ENCODE results near the gene GDNF. TPM values are rescaled to one million over a fixed set of nuclear protein-coding genes. Genes with fewer than 3 reads are reported as not detected.

The GDNF gene
- total and polyA plus RNA-seq, 2 experiments from 2014 or later, result 0.13 to 0.17 TPM

DNA sequence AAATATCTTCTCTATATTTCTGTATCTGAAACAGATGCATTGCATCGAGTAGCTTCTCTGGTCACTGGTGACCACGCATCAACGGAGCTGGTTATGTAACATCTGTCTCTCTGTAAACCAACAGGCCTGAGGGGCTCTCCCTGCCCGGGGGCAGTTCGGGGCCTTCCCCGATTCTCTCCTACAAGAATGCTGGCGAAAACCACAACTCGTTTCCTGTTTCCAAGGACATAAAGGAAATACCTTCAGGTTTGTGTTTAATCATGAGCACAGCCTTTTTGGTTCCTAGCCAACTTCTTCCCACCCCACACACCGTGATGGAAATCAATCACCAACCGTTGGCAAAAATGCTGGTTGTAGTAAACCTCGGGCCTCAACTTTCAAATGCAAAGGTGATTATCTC, 25.1 kb downstream of the GDNF start:
- Mint-ChIP-seq H3K4me1 (peaks cover 12% of the 10 kb centered on the region), H3K27ac (no peak overlapping the region), H3K36me3 (ENCODE audit: low read depth) (no peaks in the 10 kb centered on the region; the same call in 2 of the 3 replicates), H3K27me3 (ENCODE audit: insufficient read depth, low read depth, poor library complexity) (no peaks in the 10 kb centered on the region), H3K9me3 (no peaks in the 10 kb centered on the region; the same call in 2 of the 3 replicates), H3K4me3 (no peak overlapping the region)
- Histone ChIP-seq H3K27me3 (ENCODE audit: insufficient read depth) (no peaks in the 10 kb centered on the region), H3K4me1 (ENCODE audit: insufficient read depth) (peaks cover 15% of the 10 kb centered on the region), H3K79me2 (replicated peaks; ENCODE audit: insufficient read depth) (no peaks in the 10 kb centered on the region), H3K36me3 (ENCODE audit: insufficient read depth) (no peaks in the 10 kb centered on the region), H4K20me1 (replicated peaks; ENCODE audit: insufficient read depth) (no peaks in the 10 kb centered on the region), H3K27ac (ENCODE audit: low read depth) (no peak overlapping the region), H2AFZ (no peak overlapping the region), H3F3A (replicated peaks; ENCODE audit: low read depth) (no peaks in the 10 kb centered on the region), H3K4me2 (no peak overlapping the region), H3K9me2 (ENCODE audit: insufficient read depth) (peaks cover 7% of the 10 kb centered on the region; the same call in 1 of the 2 replicates), H3K4me3 (no peak overlapping the region)
- TF ChIP-seq, protein P1, sequence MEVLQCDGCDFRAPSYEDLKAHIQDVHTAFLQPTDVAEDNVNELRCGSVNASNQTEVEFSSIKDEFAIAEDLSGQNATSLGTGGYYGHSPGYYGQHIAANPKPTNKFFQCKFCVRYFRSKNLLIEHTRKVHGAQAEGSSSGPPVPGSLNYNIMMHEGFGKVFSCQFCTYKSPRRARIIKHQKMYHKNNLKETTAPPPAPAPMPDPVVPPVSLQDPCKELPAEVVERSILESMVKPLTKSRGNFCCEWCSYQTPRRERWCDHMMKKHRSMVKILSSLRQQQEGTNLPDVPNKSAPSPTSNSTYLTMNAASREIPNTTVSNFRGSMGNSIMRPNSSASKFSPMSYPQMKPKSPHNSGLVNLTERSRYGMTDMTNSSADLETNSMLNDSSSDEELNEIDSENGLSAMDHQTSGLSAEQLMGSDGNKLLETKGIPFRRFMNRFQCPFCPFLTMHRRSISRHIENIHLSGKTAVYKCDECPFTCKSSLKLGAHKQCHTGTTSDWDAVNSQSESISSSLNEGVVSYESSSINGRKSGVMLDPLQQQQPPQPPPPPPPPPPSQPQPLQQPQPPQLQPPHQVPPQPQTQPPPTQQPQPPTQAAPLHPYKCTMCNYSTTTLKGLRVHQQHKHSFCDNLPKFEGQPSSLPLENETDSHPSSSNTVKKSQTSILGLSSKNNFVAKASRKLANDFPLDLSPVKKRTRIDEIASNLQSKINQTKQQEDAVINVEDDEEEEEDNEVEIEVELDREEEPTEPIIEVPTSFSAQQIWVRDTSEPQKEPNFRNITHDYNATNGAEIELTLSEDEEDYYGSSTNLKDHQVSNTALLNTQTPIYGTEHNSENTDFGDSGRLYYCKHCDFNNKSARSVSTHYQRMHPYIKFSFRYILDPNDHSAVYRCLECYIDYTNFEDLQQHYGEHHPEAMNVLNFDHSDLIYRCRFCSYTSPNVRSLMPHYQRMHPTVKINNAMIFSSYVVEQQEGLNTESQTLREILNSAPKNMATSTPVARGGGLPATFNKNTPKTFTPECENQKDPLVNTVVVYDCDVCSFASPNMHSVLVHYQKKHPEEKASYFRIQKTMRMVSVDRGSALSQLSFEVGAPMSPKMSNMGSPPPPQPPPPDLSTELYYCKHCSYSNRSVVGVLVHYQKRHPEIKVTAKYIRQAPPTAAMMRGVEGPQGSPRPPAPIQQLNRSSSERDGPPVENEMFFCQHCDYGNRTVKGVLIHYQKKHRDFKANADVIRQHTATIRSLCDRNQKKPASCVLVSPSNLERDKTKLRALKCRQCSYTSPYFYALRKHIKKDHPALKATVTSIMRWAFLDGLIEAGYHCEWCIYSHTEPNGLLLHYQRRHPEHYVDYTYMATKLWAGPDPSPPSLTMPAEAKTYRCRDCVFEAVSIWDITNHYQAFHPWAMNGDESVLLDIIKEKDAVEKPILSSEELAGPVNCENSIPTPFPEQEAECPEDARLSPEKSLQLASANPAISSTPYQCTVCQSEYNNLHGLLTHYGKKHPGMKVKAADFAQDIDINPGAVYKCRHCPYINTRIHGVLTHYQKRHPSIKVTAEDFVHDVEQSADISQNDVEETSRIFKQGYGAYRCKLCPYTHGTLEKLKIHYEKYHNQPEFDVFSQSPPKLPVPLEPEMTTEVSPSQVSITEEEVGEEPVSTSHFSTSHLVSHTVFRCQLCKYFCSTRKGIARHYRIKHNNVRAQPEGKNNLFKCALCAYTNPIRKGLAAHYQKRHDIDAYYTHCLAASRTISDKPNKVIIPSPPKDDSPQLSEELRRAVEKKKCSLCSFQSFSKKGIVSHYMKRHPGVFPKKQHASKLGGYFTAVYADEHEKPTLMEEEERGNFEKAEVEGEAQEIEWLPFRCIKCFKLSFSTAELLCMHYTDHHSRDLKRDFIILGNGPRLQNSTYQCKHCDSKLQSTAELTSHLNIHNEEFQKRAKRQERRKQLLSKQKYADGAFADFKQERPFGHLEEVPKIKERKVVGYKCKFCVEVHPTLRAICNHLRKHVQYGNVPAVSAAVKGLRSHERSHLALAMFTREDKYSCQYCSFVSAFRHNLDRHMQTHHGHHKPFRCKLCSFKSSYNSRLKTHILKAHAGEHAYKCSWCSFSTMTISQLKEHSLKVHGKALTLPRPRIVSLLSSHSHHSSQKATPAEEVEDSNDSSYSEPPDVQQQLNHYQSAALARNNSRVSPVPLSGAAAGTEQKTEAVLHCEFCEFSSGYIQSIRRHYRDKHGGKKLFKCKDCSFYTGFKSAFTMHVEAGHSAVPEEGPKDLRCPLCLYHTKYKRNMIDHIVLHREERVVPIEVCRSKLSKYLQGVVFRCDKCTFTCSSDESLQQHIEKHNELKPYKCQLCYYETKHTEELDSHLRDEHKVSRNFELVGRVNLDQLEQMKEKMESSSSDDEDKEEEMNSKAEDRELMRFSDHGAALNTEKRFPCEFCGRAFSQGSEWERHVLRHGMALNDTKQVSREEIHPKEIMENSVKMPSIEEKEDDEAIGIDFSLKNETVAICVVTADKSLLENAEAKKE (CRISPR knock-in tag; IDR thresholded peaks at IDR 0.05), result no peak
- TF ChIP-seq, protein P2, sequence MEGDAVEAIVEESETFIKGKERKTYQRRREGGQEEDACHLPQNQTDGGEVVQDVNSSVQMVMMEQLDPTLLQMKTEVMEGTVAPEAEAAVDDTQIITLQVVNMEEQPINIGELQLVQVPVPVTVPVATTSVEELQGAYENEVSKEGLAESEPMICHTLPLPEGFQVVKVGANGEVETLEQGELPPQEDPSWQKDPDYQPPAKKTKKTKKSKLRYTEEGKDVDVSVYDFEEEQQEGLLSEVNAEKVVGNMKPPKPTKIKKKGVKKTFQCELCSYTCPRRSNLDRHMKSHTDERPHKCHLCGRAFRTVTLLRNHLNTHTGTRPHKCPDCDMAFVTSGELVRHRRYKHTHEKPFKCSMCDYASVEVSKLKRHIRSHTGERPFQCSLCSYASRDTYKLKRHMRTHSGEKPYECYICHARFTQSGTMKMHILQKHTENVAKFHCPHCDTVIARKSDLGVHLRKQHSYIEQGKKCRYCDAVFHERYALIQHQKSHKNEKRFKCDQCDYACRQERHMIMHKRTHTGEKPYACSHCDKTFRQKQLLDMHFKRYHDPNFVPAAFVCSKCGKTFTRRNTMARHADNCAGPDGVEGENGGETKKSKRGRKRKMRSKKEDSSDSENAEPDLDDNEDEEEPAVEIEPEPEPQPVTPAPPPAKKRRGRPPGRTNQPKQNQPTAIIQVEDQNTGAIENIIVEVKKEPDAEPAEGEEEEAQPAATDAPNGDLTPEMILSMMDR (conservative IDR thresholded peaks at IDR 0.05; ENCODE audit: low read depth in 2 of 2), result no peak
- TF ChIP-seq ZNF331 (CRISPR knock-in tag; IDR thresholded peaks at IDR 0.05; ENCODE audit: low read depth) (no peak), CREB1 (CRISPR knock-in tag; IDR thresholded peaks at IDR 0.05; ENCODE audit: low read depth) (no peak), JUNB (IDR thresholded peaks at IDR 0.05; ENCODE audit: unreplicated experiment) (no peak), NANOG (IDR thresholded peaks at IDR 0.05; ENCODE audit: borderline replicate concordance) (no peak), STAT1 (IDR thresholded peaks at IDR 0.05; ENCODE audit: unreplicated experiment) (no peak)
- TF ChIP-seq, protein P3, sequence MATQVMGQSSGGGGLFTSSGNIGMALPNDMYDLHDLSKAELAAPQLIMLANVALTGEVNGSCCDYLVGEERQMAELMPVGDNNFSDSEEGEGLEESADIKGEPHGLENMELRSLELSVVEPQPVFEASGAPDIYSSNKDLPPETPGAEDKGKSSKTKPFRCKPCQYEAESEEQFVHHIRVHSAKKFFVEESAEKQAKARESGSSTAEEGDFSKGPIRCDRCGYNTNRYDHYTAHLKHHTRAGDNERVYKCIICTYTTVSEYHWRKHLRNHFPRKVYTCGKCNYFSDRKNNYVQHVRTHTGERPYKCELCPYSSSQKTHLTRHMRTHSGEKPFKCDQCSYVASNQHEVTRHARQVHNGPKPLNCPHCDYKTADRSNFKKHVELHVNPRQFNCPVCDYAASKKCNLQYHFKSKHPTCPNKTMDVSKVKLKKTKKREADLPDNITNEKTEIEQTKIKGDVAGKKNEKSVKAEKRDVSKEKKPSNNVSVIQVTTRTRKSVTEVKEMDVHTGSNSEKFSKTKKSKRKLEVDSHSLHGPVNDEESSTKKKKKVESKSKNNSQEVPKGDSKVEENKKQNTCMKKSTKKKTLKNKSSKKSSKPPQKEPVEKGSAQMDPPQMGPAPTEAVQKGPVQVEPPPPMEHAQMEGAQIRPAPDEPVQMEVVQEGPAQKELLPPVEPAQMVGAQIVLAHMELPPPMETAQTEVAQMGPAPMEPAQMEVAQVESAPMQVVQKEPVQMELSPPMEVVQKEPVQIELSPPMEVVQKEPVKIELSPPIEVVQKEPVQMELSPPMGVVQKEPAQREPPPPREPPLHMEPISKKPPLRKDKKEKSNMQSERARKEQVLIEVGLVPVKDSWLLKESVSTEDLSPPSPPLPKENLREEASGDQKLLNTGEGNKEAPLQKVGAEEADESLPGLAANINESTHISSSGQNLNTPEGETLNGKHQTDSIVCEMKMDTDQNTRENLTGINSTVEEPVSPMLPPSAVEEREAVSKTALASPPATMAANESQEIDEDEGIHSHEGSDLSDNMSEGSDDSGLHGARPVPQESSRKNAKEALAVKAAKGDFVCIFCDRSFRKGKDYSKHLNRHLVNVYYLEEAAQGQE (IDR thresholded peaks at IDR 0.05; ENCODE audit: unreplicated experiment), result no peak
- ATAC-seq (no peak), DNase-seq (ENCODE audit: low spot score) (no peak)
